Uterus (tissue), 2 donors: ENCODE results near the gene PROX1.

Experiments used
- CTCF ChIP-seq, 4 experiments: fragments of 200-600 bp in 2 of 4; fragments of 450-650 bp in 2 of 4; sonication (generic) in 2 of 4; IDR thresholded peaks; one replicate each; pipeline ENCODE4 v1.5.1; 2016 to 2019; ENCODE audit warnings: antibody characterized with exemption in 4 of 4, mild to moderate bottlenecking in 2 of 4, moderate library complexity in 1 of 4
- POLR2A ChIP-seq, 2 donors: fragments of 450-650 bp; IDR thresholded peaks; one replicate each; pipeline ENCODE4 v1.6.1; 2016; ENCODE audit warnings: antibody characterized with exemption in 2 of 2, mild to moderate bottlenecking in 1 of 2, moderate library complexity in 1 of 2

GRCh38 chr1:214076708-214077065 is 88.9 kb downstream of the PROX1 start:
- no peak for TF ChIP-seq CTCF (IDR thresholded peaks at IDR 0.05)
- TF ChIP-seq POLR2A (IDR thresholded peaks at IDR 0.05), result no peak
